ENCODE data around the gene FKBP1A.

FKBP1A gene

GRCh38 chr20:1392693-1393506, at the start of gene FKBP1A:
FKBP1A (minus strand) TSS chr20:1393054; CDS start chr20:1392998, 56 bp downstream.
- peak; percentile 92 for ATAC-seq

GRCh38 chr20:1442304-1442703, 49.5 kb upstream of the FKBP1A start:
- H3K9me3 Mint-ChIP-seq = no peaks in the 10 kb centered on the region
- ATAC-seq (no peak), DNase-seq (no peak)

More at GRCh38 chr20:1392693-1393506, at the start of gene FKBP1A:
- no peaks in the 10 kb centered on the region for H3K9me3 Mint-ChIP-seq
- DNase-seq = peak; percentile 91
- H3K4me3 Mint-ChIP-seq = peak within 1 kb of the TSS; percentile 94
- H3K4me1 Mint-ChIP-seq = peaks cover 50% of the 10 kb centered on the region
- no peaks in the 10 kb centered on the region for H3K27me3 Mint-ChIP-seq
- H3K27ac Mint-ChIP-seq = peak within 1 kb of the TSS; percentile 93
- peaks cover 19% of the 10 kb centered on the region for H3K36me3 Mint-ChIP-seq (ENCODE audit: low read depth)

GRCh38 chr20:1441133-1441532, 48.3 kb upstream of the FKBP1A start:
- Mint-ChIP-seq H3K4me3 (no peak overlapping the region), H3K9me3 (no peaks in the 10 kb centered on the region), H3K27me3 (no peaks in the 10 kb centered on the region), H3K36me3 (ENCODE audit: low read depth) (peaks cover 26% of the 10 kb centered on the region), H3K27ac (no peak overlapping the region), H3K4me1 (peaks cover 4% of the 10 kb centered on the region)
- ATAC-seq (no peak), DNase-seq (no peak)

More at GRCh38 chr20:1442304-1442703, 49.5 kb upstream of the FKBP1A start:
- H3K27ac Mint-ChIP-seq = no peak overlapping the region
- H3K36me3 Mint-ChIP-seq (ENCODE audit: low read depth) = peaks cover 35% of the 10 kb centered on the region
- H3K4me1 Mint-ChIP-seq = peaks cover under 1% of the 10 kb centered on the region
- H3K27me3 Mint-ChIP-seq = no peaks in the 10 kb centered on the region
- H3K4me3 Mint-ChIP-seq = no peak overlapping the region

GRCh38 chr20:1440024-1440423, 47.2 kb upstream of the FKBP1A start:
- Mint-ChIP-seq H3K4me3 (no peak overlapping the region), H3K27me3 (no peaks in the 10 kb centered on the region), H3K9me3 (no peaks in the 10 kb centered on the region), H3K27ac (no peak overlapping the region), H3K36me3 (ENCODE audit: low read depth) (peaks cover 21% of the 10 kb centered on the region), H3K4me1 (peaks cover 15% of the 10 kb centered on the region)
- DNase-seq = peak; percentile 10
- peak; percentile 27 for ATAC-seq

GRCh38 chr20:1438361-1438760, 45.5 kb upstream of the FKBP1A start:
- ATAC-seq = no peak
- no peaks in the 10 kb centered on the region for H3K9me3 Mint-ChIP-seq
- H3K4me1 Mint-ChIP-seq = peaks cover 28% of the 10 kb centered on the region
- H3K27ac Mint-ChIP-seq = no peak overlapping the region
- H3K4me3 Mint-ChIP-seq = no peak overlapping the region
- DNase-seq = no peak
- peaks cover 11% of the 10 kb centered on the region for H3K36me3 Mint-ChIP-seq (ENCODE audit: low read depth)
- H3K27me3 Mint-ChIP-seq = no peaks in the 10 kb centered on the region

GRCh38 chr20:1437235-1437904, 44.5 kb upstream of the FKBP1A start:
- Mint-ChIP-seq H3K36me3 (ENCODE audit: low read depth) (peaks cover 7% of the 10 kb centered on the region), H3K9me3 (no peaks in the 10 kb centered on the region), H3K27me3 (no peaks in the 10 kb centered on the region), H3K27ac (no peak overlapping the region), H3K4me3 (no peak overlapping the region), H3K4me1 (peaks cover 28% of the 10 kb centered on the region)
- DNase-seq (peak; percentile 77), ATAC-seq (peak; percentile 30)

GRCh38 chr20:1436263-1436662, 43.4 kb upstream of the FKBP1A start:
- DNase-seq (no peak), ATAC-seq (no peak)
- H3K9me3 Mint-ChIP-seq = no peaks in the 10 kb centered on the region
- no peak overlapping the region for H3K27ac Mint-ChIP-seq
- peaks cover 5% of the 10 kb centered on the region for H3K36me3 Mint-ChIP-seq (ENCODE audit: low read depth)
- H3K4me1 Mint-ChIP-seq = peaks cover 28% of the 10 kb centered on the region
- no peaks in the 10 kb centered on the region for H3K27me3 Mint-ChIP-seq
- no peak overlapping the region for H3K4me3 Mint-ChIP-seq

- Mint-ChIP-seq H3K4me3 (peak overlapping the region; percentile 51), H3K27ac (peak overlapping the region; percentile 82), H3K4me1 (peaks cover 30% of the 10 kb centered on the region), H3K9me3 (no peaks in the 10 kb centered on the region), H3K36me3 (ENCODE audit: low read depth) (peaks cover 5% of the 10 kb centered on the region), H3K27me3 (no peaks in the 10 kb centered on the region)
- no peak for DNase-seq
- no peak for ATAC-seq
These were observed 42.5 kb upstream of the FKBP1A start for GRCh38 chr20:1435337-1435699.

GRCh38 chr20:1434571-1435336, 41.9 kb upstream of the FKBP1A start:
- ATAC-seq (peak; percentile 87), DNase-seq (peak; percentile 66)
- Mint-ChIP-seq H3K9me3 (no peaks in the 10 kb centered on the region), H3K27ac (peak overlapping the region; percentile 82), H3K36me3 (ENCODE audit: low read depth) (peaks cover 5% of the 10 kb centered on the region), H3K4me3 (peak overlapping the region; percentile 51), H3K4me1 (peaks cover 30% of the 10 kb centered on the region), H3K27me3 (no peaks in the 10 kb centered on the region)

GRCh38 chr20:1431158-1431557, 38.3 kb upstream of the FKBP1A start:
- DNase-seq = no peak
- Mint-ChIP-seq H3K27ac (no peak overlapping the region), H3K9me3 (no peaks in the 10 kb centered on the region), H3K36me3 (ENCODE audit: low read depth) (peaks cover 5% of the 10 kb centered on the region), H3K4me3 (no peak overlapping the region), H3K27me3 (no peaks in the 10 kb centered on the region), H3K4me1 (peaks cover 33% of the 10 kb centered on the region)
- ATAC-seq = no peak

GRCh38 chr20:1430004-1430451, 37.2 kb upstream of the FKBP1A start:
- no peak overlapping the region for H3K27ac Mint-ChIP-seq
- H3K4me3 Mint-ChIP-seq = no peak overlapping the region
- H3K27me3 Mint-ChIP-seq = no peaks in the 10 kb centered on the region
- DNase-seq = no peak
- no peaks in the 10 kb centered on the region for H3K9me3 Mint-ChIP-seq
- peaks cover 22% of the 10 kb centered on the region for H3K4me1 Mint-ChIP-seq
- H3K36me3 Mint-ChIP-seq (ENCODE audit: low read depth) = peaks cover 5% of the 10 kb centered on the region
- no peak for ATAC-seq

- Mint-ChIP-seq H3K27me3 (no peaks in the 10 kb centered on the region), H3K36me3 (ENCODE audit: low read depth) (peaks cover 1% of the 10 kb centered on the region), H3K4me3 (no peak overlapping the region), H3K4me1 (peaks cover 14% of the 10 kb centered on the region), H3K27ac (no peak overlapping the region), H3K9me3 (no peaks in the 10 kb centered on the region)
- DNase-seq (no peak), ATAC-seq (no peak)
These were observed 36.4 kb upstream of the FKBP1A start for GRCh38 chr20:1429143-1429728.

- ATAC-seq = no peak
- no peak for DNase-seq
These were observed 34.7 kb upstream of the FKBP1A start for GRCh38 chr20:1427457-1428054.

More at GRCh38 chr20:1427457-1428054, 34.7 kb upstream of the FKBP1A start:
- Mint-ChIP-seq H3K4me1 (peaks cover 9% of the 10 kb centered on the region), H3K4me3 (no peak overlapping the region), H3K36me3 (ENCODE audit: low read depth) (no peaks in the 10 kb centered on the region), H3K27ac (no peak overlapping the region), H3K27me3 (no peaks in the 10 kb centered on the region), H3K9me3 (no peaks in the 10 kb centered on the region)
